ENCODE results near the gene FOXP1. TPM values are rescaled to one million over a fixed set of nuclear protein-coding genes. Genes with fewer than 3 reads are reported as not detected.

Gene FOXP1
- polyA plus RNA-seq, 3 donors, result 32.9 to 35.0 (median 33.3) TPM

DNA sequence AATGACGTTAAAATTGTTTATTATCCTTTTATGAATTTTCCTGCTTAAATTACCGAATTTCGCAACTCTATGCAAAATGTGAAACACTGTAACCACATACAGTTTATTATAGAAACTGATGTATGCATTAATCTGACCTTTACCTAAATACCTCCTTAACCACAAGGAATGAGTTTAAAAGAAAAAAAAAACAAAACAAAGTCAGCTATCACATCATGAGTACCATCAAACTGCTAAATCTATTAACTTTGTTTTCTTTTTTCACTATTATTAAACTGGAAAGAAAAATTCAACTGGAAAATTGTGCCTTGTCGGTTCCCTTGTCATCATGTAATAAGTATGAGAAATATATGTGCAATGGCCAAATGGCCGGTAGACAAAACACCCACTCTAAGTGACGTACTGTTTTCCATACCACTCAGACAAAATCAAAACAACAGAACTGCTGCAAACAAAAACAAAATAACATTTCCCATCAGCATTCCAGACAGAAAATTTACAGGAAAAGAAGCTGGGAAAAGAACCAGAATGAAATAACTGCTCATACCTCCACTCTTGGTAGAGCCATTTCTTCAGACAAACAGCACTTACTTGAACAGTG lies 415.3 kb downstream of the FOXP1 start:
- DNase-seq (ENCODE audit: low read depth in 3 of 3, low spot score in 2 of 3), result no peak

DNA sequence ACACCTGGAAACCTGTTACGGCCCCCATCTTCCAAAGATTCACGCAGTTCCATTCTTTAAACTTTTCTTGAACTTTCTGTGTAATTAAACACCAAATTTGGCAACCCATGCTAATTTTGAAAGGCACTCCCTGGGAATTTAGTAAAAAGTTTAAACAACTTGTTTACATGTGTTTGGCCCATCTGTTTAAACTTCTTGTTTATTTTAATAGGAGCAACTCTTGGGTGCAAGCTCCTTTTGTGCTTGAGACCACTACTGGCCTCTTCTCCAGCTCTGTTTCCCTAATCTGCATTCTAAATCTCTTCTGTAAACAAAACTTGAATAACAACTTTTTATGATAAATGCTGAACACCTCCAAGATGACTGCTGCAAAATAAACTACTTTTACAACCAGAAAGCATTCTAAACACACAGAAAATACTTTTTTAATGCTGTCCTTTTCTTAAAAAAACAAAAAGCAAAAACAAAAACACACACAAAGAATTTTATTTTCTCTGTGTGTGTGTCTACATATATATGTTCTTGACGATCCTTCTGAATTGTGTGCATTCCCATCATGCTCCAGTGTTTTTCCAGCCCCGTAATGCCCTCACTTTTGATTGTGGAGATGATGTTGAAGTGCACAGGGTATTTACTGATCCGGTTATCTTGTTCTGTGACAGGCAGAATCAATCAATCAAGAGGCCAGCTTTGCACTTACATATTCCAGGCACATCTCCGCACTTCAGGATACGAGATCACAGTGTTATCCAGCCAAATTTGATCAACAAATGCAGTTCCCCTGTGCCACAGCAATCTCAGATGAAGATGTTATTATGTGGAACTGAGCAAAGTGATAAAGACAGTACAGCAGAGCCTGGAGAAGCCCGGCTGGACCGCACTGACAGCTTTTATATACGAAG lies 416.9 kb downstream of the FOXP1 start:
- DNase-seq (ENCODE audit: low read depth in 3 of 3, low spot score in 2 of 3), result no peak

- DNase-seq (ENCODE audit: low read depth in 3 of 3, low spot score in 2 of 3), result no peak
Measured at GRCh38 chr3:71164881-71165280, 418.6 kb downstream of the FOXP1 start.

- no peak for DNase-seq (ENCODE audit: low read depth in 3 of 3, low spot score in 2 of 3)
Measured at GRCh38 chr3:71163198-71163918, 420.2 kb downstream of the FOXP1 start.

GRCh38 chr3:71162221-71162620 lies 421.3 kb downstream of the FOXP1 start:
- DNase-seq (ENCODE audit: low read depth in 3 of 3, low spot score in 2 of 3), result no peak

GRCh38 chr3:71160785-71161546 lies 422.6 kb downstream of the FOXP1 start:
- no peak for DNase-seq (ENCODE audit: low read depth in 3 of 3, low spot score in 2 of 3)

- no peak for DNase-seq (ENCODE audit: low read depth in 3 of 3, low spot score in 2 of 3)
Measured at GRCh38 chr3:71156062-71156665, 427.4 kb downstream of the FOXP1 start.

DNA sequence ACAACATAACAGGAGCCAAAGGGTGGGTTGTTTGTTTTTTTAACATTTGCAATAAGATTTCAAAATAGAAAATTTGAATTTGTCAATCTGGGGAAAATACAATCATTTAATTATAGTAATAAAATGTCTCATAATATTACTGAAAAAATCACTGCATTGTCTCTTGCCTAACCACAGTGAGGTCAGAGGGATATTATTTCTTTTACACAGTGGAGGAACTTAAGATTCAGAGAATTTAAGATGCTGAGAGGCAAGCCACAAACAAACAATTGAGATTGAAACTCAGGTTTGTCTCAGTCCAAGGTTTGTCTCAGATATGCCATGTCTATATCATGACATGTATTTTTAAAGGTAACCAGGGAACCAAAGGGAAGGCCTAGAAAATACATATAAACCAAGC lies 428.7 kb downstream of the FOXP1 start:
- DNase-seq (ENCODE audit: low read depth in 3 of 3, low spot score in 2 of 3), result no peak

DNA sequence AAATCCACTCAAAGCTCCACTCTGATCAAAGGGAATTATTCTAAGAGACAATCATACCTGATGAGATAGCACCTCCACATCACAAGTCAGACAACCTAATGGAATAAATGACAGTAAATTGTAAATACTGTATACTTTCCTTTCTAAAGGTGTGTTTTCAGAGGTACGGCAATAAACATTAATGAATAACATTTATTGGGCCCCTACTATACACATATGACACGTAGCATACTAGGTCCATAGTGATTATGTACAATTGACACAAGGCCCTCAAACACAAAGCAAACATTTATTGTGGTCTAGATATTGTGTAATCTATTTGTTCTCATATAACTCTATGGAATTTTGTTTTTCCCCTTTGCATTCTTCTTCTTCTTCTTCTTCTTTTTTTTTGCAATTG lies 429.8 kb downstream of the FOXP1 start:
- no peak for DNase-seq (ENCODE audit: low read depth in 3 of 3, low spot score in 2 of 3)

DNA sequence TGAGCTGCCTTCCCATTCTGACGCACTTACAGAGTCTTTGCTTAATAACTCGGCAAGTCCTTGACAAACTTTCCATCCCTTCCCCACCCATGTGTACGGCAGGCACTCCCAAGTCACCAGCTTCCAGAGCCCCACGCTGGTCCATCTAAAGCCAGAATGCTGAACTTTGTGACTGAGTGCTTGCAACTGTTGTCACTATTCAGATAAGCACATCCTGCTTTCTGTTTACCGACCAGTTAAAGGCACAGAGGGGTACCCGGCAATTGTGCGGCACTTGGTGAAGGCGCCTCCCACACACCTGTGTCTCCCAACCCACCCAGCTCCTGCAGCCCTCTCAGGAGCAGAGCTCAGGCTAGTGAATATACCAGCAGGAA lies 430.6 kb downstream of the FOXP1 start:
- no peak for DNase-seq (ENCODE audit: low read depth in 3 of 3, low spot score in 2 of 3)

DNA sequence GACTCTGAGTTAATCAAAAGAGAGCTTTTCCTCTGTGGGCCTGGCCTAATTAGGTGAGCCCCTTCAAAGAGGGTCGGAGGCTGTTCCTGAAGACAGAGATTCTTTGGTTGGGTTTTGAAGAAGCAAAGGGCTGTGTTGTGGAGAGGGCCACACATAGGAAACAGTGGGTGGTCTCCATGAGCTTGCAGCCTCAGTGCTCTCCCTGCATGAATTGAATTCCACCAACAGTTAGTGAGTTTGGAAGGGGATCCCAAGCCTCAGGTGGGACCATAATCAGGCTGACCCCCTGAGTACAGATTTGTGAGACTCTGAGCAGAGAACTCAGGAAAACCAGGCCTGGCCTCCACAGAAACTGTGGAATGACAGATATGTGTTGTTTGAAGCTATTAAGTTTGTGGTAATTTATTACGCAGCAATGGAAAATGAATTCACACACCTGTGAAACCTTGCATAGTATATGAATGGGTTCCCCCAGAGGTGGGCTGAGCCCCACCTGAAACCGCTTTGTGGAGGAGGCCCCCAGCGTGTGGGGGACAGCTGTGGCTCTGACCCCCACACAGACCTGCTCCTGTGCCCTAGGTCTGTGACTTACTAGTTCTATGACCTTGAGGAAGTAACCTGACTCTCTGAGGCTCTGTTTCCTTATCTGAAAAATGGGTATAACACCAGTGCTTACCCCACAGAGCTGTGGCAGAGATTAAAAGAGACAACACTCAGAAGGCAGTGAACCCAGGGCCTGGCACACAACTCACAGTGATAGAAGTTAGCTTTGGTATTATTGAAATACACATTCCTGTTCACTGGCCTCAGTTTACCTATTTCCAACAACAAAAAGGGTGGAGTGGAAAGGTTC lies 431.3 kb downstream of the FOXP1 start:
- no peak for DNase-seq (ENCODE audit: low read depth in 3 of 3, low spot score in 2 of 3)

- no peak for DNase-seq (ENCODE audit: low read depth in 3 of 3, low spot score in 2 of 3)
Measured at GRCh38 chr3:71149959-71150954, 433.3 kb downstream of the FOXP1 start.

- DNase-seq (ENCODE audit: low read depth in 3 of 3, low spot score in 2 of 3), result no peak
Measured at GRCh38 chr3:71148455-71149060, 435.0 kb downstream of the FOXP1 start.

DNA sequence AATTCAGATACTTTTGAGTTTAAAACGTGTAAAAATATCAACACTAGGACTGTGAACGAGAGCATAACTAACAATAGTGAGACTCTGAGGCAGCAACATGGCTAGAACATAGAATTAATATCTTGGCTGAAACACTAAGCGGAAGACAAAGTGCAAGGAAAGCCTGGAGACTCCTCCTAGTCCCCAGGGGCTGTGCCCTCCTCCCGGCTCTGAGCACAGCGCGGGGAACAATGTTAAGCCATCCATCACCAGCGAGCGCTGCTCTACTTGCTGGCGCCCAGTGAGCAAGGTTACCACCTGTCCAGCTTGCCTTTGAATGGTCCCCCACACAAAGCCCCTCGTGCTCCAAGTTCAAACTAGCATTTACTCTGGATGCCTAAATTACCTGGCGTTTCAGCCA lies 436.9 kb downstream of the FOXP1 start:
- DNase-seq (ENCODE audit: low read depth in 3 of 3, low spot score in 2 of 3), result no peak

DNA sequence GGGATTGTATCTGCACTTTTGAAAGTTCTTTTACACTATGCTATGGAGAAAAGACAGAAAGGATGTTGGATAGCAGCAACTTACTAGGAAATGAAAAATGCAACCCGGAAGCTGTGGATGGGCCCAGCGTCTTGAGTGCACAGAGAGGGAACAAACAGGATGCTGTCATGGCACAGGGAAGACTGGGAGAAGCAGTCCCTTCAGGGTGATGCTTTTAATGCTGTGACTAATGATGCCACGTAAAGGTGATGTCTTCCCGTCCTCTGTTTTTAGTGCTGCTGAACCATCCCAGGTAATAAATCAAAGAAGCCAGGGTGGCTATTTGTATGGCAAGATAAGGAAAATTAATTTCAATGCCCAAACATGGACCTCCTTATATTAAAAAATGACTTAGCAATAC lies 437.6 kb downstream of the FOXP1 start:
- DNase-seq (ENCODE audit: low read depth in 3 of 3, low spot score in 2 of 3), result no peak

DNA sequence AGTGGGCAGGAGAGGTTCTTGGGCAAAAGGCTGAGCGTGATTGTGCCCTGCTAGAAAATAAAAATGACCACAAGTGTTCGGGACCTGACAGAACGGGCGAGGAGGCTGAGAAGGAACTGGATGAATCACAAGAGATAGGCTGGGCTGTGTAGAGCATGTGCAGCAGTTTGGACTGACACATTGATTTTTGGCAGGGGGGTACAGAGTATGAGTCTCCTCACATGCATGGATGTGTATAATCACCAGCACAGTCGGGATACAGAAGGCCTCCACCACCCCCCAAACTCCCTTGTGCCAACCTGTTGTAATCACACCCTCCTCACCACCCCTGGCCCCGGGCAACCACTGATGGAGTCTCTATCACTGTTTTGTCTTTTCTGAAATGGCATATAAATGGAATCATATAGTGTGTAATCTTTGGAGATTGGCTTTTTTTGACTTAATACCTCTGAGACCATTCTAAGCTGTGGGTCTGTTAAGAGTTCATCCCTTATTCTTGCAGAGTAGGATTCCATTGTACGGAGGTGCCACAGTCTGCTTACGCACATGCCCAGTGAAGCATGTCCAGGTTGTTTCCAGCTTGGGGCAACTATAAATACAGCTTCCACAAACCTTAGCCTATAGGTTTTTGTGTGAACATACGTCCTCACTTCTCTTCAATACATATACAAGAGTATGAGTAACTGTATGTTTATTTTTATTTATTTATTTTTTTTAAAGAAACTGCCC lies 438.8 kb downstream of the FOXP1 start:
- no peak for DNase-seq (ENCODE audit: low read depth in 3 of 3, low spot score in 2 of 3)

DNA sequence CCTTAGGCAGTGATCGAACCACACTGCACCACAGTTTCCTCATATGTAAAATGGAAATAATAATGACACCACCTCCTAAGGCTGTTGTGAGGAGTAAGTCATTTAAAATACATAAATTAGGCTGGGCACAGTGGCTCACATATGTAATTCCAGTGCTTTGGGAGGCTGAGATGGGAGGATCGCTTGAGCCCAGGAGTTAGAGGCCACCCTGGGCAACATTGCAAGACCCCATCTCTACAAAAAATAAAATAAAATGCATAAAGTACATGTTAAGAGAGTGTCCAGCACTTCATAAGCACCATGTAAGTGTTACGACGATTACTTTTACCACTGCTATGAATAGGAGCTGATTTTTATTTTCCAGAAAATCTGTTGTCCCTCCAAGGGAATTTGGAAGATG lies 440.0 kb downstream of the FOXP1 start:
- no peak for DNase-seq (ENCODE audit: low read depth in 3 of 3, low spot score in 2 of 3)

Data from right renal cortex interstitium (tissue), 3 donors.